GM23338 (cell line): ENCODE measurements around the gene MTHFSD. TPM values are rescaled to one million over a fixed set of nuclear protein-coding genes. Genes with fewer than 3 reads are reported as not detected.

Experiments
- ATAC-seq: fragments of 200-7000 bp; cut with Tn5 transposase; 3 replicates; pipeline ENCODE4 v1.9.1; 2020
- DNase-seq: peaks from one replicate; pipeline ENCODE4 v3.0.0-alpha.2; 2015; ENCODE audit warnings: low spot score
- H2AFZ ChIP-seq: fragments of 200-600 bp; sonication (generic); 2 replicates; pipeline ENCODE4 v1.8.0; 2016; ENCODE audit warnings: antibody characterized with exemption, mild to moderate bottlenecking, moderate library complexity
- H3F3A ChIP-seq: fragments of 200-600 bp; sonication (generic); replicated peaks from 2 replicates; pipeline ENCODE4 v1.8.0; 2017; ENCODE audit warnings: antibody characterized with exemption, mixed run types, low read depth
- H3K27ac ChIP-seq: fragments of 200-600 bp; sonication (generic); 2 replicates; pipeline ENCODE4 v1.6.1; 2016; ENCODE audit warnings: low read depth
- H3K27me3 ChIP-seq: fragments of 200-600 bp; sonication (generic); 2 replicates; pipeline ENCODE4 v1.8.0; 2016; ENCODE audit warnings: mild to moderate bottlenecking, mixed run types, moderate library complexity; ENCODE audit not compliant: insufficient read depth
- H3K36me3 ChIP-seq: fragments of 200-600 bp; sonication (generic); 2 replicates; pipeline ENCODE4 v1.8.0; 2016; ENCODE audit warnings: mild to moderate bottlenecking; ENCODE audit not compliant: insufficient read depth
- H3K4me1 ChIP-seq: fragments of 200-600 bp; sonication (generic); 2 replicates; pipeline ENCODE4 v1.8.0; 2016; ENCODE audit warnings: mild to moderate bottlenecking, moderate library complexity; ENCODE audit not compliant: insufficient read depth
- H3K4me2 ChIP-seq: fragments of 200-600 bp; sonication (generic); 2 replicates; pipeline ENCODE4 v1.7.1; 2017; ENCODE audit warnings: mixed run types
- H3K4me3 ChIP-seq: fragments of 200-600 bp; sonication (generic); 2 replicates; pipeline ENCODE4 v1.6.1; 2016; ENCODE audit warnings: mixed run types
- H3K79me2 ChIP-seq: fragments of 200-600 bp; sonication (generic); replicated peaks from 2 replicates; pipeline ENCODE4 v1.8.0; 2017; ENCODE audit warnings: mild to moderate bottlenecking; ENCODE audit not compliant: insufficient read depth
- H3K9me2 ChIP-seq: fragments of 200-600 bp; sonication (generic); 2 replicates; pipeline ENCODE4 v1.8.0; 2017; ENCODE audit not compliant: insufficient read depth
- H4K20me1 ChIP-seq: fragments of 200-600 bp; sonication (generic); replicated peaks from 2 replicates; pipeline ENCODE4 v1.8.0; 2017; ENCODE audit warnings: mild to moderate bottlenecking; ENCODE audit not compliant: insufficient read depth
- H3K27ac Mint-ChIP-seq: 2 replicates; pipeline ENCODE4 v1.8.0; 2020; ENCODE audit warnings: inconsistent platforms, mild to moderate bottlenecking, moderate library complexity, mixed read lengths
- H3K27me3 Mint-ChIP-seq: 3 replicates; pipeline ENCODE4 v1.8.0; 2022; ENCODE audit warnings: low read depth, mild to moderate bottlenecking, moderate library complexity, mixed read lengths, inconsistent platforms; ENCODE audit not compliant: insufficient read depth, poor library complexity
- H3K36me3 Mint-ChIP-seq: 3 replicates; pipeline ENCODE4 v1.8.0; 2021; ENCODE audit warnings: low read depth, mild to moderate bottlenecking, inconsistent platforms, moderate library complexity, mixed read lengths
- H3K4me1 Mint-ChIP-seq: 3 replicates; pipeline ENCODE4 v1.8.0; 2020; ENCODE audit warnings: mild to moderate bottlenecking, inconsistent platforms, mixed read lengths
- H3K4me3 Mint-ChIP-seq: 3 replicates; pipeline ENCODE4 v1.8.0; 2021; ENCODE audit warnings: moderate library complexity, mild to moderate bottlenecking, inconsistent platforms, mixed read lengths
- H3K9me3 Mint-ChIP-seq: 3 replicates; pipeline ENCODE4 v1.8.0; 2020; ENCODE audit warnings: moderate library complexity, mild to moderate bottlenecking, inconsistent platforms, mixed read lengths
- CREB1 ChIP-seq: fragments of 250-450 bp; sonication (Bioruptor Pico); IDR thresholded peaks from 2 replicates; pipeline ENCODE4 v1.5.0; 2020; ENCODE audit warnings: low read depth, mild to moderate bottlenecking, moderate library complexity
- EZH2phosphoT487 ChIP-seq: fragments of 200-600 bp; sonication (generic); IDR thresholded peaks from one replicate; pipeline ENCODE4 v1.8.1; 2018; ENCODE audit warnings: antibody characterized with exemption; ENCODE audit not compliant: unreplicated experiment
- JUNB ChIP-seq: IDR thresholded peaks from one replicate; pipeline ENCODE4 v1.6.1; 2016; ENCODE audit warnings: antibody characterized with exemption; ENCODE audit not compliant: unreplicated experiment
- NANOG ChIP-seq: IDR thresholded peaks from 2 replicates; pipeline ENCODE4 v1.6.1; 2016; ENCODE audit warnings: antibody characterized with exemption, borderline replicate concordance
- POLR2AphosphoS5 ChIP-seq: IDR thresholded peaks from 2 replicates; pipeline ENCODE4 v1.6.1; 2016; ENCODE audit warnings: antibody characterized with exemption, low read depth
- REST ChIP-seq: IDR thresholded peaks from one replicate; pipeline ENCODE4 v1.6.1; 2018; ENCODE audit warnings: antibody characterized with exemption; ENCODE audit not compliant: unreplicated experiment
- STAT1 ChIP-seq: IDR thresholded peaks from one replicate; pipeline ENCODE4 v1.6.1; 2016; ENCODE audit warnings: antibody characterized with exemption; ENCODE audit not compliant: unreplicated experiment
- ZNF114 ChIP-seq: fragments of 250-450 bp; sonication (Bioruptor Pico); IDR thresholded peaks from 2 replicates; pipeline ENCODE4 v1.5.0; 2020; ENCODE audit warnings: mild to moderate bottlenecking, moderate library complexity
- ZNF331 ChIP-seq: fragments of 250-450 bp; sonication (Bioruptor Pico); IDR thresholded peaks from 2 replicates; pipeline ENCODE4 v1.5.0; 2020; ENCODE audit warnings: low read depth, mild to moderate bottlenecking, moderate library complexity
- polyA plus RNA-seq: library from polyadenylated mRNA; unstranded; fragments of >200 nt; fragmentation: Nextera tagmentation; extraction: Ambion mirVana; gene quantifications from 2 replicates; pipeline ENCODE4 v1.2.1, GENCODE V29; 2016
- total RNA-seq: library from RNA; depleted of rRNA; stranded (reverse); fragments of >200 nt; shearing (Covaris generic); gene quantifications from 2 replicates; pipeline ENCODE4 v1.2.3, GENCODE V29; 2014
- TF ChIP-seq, protein P1 (sequence below): fragments of 250-450 bp; sonication (Bioruptor Pico); IDR thresholded peaks from 2 replicates; pipeline ENCODE4 v1.5.0; 2020; ENCODE audit warnings: mild to moderate bottlenecking, moderate library complexity
- TF ChIP-seq, protein P2 (sequence below): IDR thresholded peaks from 2 replicates; pipeline ENCODE4 v1.6.1; 2016; ENCODE audit warnings: antibody characterized with exemption

Gene MTHFSD
- total and polyA plus RNA-seq, 2 experiments from 2014 or later = 7.2 to 8.1 TPM

DNA sequence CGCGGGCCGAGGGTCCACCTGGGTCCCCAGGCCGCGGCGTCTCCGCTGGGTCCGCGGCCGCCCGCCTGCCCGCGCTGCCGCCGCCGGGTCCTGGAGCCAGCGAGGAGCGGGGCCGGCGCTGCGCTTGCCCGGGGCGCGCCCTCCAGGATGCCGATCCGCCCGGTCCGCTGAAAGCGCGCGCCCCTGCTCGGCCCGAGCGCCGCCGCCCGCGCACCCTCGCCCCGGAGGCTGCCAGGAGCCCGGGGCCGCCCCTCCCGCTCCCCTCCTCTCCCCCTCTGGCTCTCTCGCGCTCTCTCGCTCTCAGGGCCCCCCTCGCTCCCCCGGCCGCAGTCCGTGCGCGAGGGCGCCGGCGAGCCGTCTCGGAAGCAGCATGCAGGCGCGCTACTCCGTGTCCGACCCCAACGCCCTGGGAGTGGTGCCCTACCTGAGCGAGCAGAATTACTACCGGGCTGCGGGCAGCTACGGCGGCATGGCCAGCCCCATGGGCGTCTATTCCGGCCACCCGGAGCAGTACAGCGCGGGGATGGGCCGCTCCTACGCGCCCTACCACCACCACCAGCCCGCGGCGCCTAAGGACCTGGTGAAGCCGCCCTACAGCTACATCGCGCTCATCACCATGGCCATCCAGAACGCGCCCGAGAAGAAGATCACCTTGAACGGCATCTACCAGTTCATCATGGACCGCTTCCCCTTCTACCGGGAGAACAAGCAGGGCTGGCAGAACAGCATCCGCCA lies 12.1 kb upstream of the MTHFSD start:
- H3K27ac Mint-ChIP-seq = no peak overlapping the region
- H3K27me3 ChIP-seq = peaks cover 96% of the 10 kb centered on the region
- peak; percentile 32 for ATAC-seq

DNA sequence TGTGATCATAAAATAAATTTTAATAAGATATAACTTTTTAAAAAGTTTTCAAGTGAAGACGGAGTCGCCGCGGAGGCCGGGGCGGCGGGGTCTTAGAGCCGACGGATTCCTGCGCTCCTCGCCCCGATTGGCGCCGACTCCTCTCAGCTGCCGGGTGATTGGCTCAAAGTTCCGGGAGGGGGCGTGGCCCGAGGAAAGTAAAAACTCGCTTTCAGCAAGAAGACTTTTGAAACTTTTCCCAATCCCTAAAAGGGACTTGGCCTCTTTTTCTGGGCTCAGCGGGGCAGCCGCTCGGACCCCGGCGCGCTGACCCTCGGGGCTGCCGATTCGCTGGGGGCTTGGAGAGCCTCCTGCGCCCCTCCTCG lies 11.5 kb upstream of the MTHFSD start, which contains the start of gene FOXC2:
Gene FOXC2, plus strand, starts transcription at position 229 of the 365 bp plus-strand sequence. CDS start 507 bp downstream, outside the sequence.
- H3K4me2 ChIP-seq = peak within 1 kb of the TSS; percentile 80
- H3K9me3 Mint-ChIP-seq = peaks cover 5% of the 10 kb centered on the region; the same call in 1 of the 3 replicates
- no peaks in the 10 kb centered on the region for H3K79me2 ChIP-seq
- H3K36me3 Mint-ChIP-seq = no peaks in the 10 kb centered on the region
- H3K4me1 ChIP-seq = peaks cover 53% of the 10 kb centered on the region
- no peaks in the 10 kb centered on the region for H3K9me2 ChIP-seq
- H3F3A ChIP-seq = peaks cover 7% of the 10 kb centered on the region
- peak within 1 kb of the TSS; percentile 57 for H3K4me3 ChIP-seq
- H3K27me3 ChIP-seq = peaks cover 90% of the 10 kb centered on the region
- H2AFZ ChIP-seq = peak within 1 kb of the TSS; percentile 52; the same call in 1 of the 2 replicates
- peak within 1 kb of the TSS; percentile 62 for H3K4me3 Mint-ChIP-seq
- H3K36me3 ChIP-seq = no peaks in the 10 kb centered on the region
- H3K27me3 Mint-ChIP-seq = peaks cover 83% of the 10 kb centered on the region
- no peak within 1 kb of the TSS for H3K27ac ChIP-seq
- peak; percentile 50 for ATAC-seq
- no peak within 1 kb of the TSS for H3K27ac Mint-ChIP-seq
- H4K20me1 ChIP-seq = peaks cover 18% of the 10 kb centered on the region
- H3K4me1 Mint-ChIP-seq = peaks cover 49% of the 10 kb centered on the region
- peak; percentile 99 for DNase-seq
- 0 out of 2 replicates have a peak, but pooled peaks have one; percentile 41 for TF ChIP-seq CREB1 (CRISPR knock-in tag)
- TF ChIP-seq, protein P1, sequence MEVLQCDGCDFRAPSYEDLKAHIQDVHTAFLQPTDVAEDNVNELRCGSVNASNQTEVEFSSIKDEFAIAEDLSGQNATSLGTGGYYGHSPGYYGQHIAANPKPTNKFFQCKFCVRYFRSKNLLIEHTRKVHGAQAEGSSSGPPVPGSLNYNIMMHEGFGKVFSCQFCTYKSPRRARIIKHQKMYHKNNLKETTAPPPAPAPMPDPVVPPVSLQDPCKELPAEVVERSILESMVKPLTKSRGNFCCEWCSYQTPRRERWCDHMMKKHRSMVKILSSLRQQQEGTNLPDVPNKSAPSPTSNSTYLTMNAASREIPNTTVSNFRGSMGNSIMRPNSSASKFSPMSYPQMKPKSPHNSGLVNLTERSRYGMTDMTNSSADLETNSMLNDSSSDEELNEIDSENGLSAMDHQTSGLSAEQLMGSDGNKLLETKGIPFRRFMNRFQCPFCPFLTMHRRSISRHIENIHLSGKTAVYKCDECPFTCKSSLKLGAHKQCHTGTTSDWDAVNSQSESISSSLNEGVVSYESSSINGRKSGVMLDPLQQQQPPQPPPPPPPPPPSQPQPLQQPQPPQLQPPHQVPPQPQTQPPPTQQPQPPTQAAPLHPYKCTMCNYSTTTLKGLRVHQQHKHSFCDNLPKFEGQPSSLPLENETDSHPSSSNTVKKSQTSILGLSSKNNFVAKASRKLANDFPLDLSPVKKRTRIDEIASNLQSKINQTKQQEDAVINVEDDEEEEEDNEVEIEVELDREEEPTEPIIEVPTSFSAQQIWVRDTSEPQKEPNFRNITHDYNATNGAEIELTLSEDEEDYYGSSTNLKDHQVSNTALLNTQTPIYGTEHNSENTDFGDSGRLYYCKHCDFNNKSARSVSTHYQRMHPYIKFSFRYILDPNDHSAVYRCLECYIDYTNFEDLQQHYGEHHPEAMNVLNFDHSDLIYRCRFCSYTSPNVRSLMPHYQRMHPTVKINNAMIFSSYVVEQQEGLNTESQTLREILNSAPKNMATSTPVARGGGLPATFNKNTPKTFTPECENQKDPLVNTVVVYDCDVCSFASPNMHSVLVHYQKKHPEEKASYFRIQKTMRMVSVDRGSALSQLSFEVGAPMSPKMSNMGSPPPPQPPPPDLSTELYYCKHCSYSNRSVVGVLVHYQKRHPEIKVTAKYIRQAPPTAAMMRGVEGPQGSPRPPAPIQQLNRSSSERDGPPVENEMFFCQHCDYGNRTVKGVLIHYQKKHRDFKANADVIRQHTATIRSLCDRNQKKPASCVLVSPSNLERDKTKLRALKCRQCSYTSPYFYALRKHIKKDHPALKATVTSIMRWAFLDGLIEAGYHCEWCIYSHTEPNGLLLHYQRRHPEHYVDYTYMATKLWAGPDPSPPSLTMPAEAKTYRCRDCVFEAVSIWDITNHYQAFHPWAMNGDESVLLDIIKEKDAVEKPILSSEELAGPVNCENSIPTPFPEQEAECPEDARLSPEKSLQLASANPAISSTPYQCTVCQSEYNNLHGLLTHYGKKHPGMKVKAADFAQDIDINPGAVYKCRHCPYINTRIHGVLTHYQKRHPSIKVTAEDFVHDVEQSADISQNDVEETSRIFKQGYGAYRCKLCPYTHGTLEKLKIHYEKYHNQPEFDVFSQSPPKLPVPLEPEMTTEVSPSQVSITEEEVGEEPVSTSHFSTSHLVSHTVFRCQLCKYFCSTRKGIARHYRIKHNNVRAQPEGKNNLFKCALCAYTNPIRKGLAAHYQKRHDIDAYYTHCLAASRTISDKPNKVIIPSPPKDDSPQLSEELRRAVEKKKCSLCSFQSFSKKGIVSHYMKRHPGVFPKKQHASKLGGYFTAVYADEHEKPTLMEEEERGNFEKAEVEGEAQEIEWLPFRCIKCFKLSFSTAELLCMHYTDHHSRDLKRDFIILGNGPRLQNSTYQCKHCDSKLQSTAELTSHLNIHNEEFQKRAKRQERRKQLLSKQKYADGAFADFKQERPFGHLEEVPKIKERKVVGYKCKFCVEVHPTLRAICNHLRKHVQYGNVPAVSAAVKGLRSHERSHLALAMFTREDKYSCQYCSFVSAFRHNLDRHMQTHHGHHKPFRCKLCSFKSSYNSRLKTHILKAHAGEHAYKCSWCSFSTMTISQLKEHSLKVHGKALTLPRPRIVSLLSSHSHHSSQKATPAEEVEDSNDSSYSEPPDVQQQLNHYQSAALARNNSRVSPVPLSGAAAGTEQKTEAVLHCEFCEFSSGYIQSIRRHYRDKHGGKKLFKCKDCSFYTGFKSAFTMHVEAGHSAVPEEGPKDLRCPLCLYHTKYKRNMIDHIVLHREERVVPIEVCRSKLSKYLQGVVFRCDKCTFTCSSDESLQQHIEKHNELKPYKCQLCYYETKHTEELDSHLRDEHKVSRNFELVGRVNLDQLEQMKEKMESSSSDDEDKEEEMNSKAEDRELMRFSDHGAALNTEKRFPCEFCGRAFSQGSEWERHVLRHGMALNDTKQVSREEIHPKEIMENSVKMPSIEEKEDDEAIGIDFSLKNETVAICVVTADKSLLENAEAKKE (CRISPR knock-in tag) = no peak
- TF ChIP-seq, protein P2, sequence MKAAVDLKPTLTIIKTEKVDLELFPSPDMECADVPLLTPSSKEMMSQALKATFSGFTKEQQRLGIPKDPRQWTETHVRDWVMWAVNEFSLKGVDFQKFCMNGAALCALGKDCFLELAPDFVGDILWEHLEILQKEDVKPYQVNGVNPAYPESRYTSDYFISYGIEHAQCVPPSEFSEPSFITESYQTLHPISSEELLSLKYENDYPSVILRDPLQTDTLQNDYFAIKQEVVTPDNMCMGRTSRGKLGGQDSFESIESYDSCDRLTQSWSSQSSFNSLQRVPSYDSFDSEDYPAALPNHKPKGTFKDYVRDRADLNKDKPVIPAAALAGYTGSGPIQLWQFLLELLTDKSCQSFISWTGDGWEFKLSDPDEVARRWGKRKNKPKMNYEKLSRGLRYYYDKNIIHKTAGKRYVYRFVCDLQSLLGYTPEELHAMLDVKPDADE = no peak
- TF ChIP-seq ZNF331 (CRISPR knock-in tag) = no peak
- TF ChIP-seq STAT1 = no peak
- TF ChIP-seq REST = no peak
- peak; percentile 38 for TF ChIP-seq JUNB
- no peak for TF ChIP-seq ZNF114 (CRISPR knock-in tag)
- no peak for TF ChIP-seq EZH2phosphoT487
- no peak for TF ChIP-seq NANOG

More for the DNA sequence above, 12.1 kb upstream of the MTHFSD start:
- TF ChIP-seq POLR2AphosphoS5 (no peak), EZH2phosphoT487 (peak; percentile 90)
- H3K27me3 Mint-ChIP-seq = peaks cover 88% of the 10 kb centered on the region
- H3F3A ChIP-seq = peaks cover 7% of the 10 kb centered on the region
- H3K79me2 ChIP-seq = no peaks in the 10 kb centered on the region
- no peaks in the 10 kb centered on the region for H3K36me3 ChIP-seq
- H2AFZ ChIP-seq = no peak overlapping the region; the same call in 1 of the 2 replicates
- peaks cover 52% of the 10 kb centered on the region for H3K4me1 Mint-ChIP-seq
- peaks cover 5% of the 10 kb centered on the region; the same call in 1 of the 3 replicates for H3K9me3 Mint-ChIP-seq
- H3K4me3 Mint-ChIP-seq = peak overlapping the region; percentile 60
- peaks cover 18% of the 10 kb centered on the region for H4K20me1 ChIP-seq
- H3K9me2 ChIP-seq = no peaks in the 10 kb centered on the region
- H3K4me2 ChIP-seq = peak overlapping the region; percentile 79
- no peak overlapping the region for H3K27ac ChIP-seq
- DNase-seq = peak; percentile 61
- H3K36me3 Mint-ChIP-seq = no peaks in the 10 kb centered on the region
- peaks cover 59% of the 10 kb centered on the region for H3K4me1 ChIP-seq
- H3K4me3 ChIP-seq = peak overlapping the region; percentile 57
